Right lobe of liver (tissue), 4 donors: ENCODE data around the gene FUBP3.

Experiments
- CTCF ChIP-seq, 4 donors: fragments of 200-600 bp in 3 of 4; fragments of 450-650 bp in 1 of 4; IDR thresholded peaks; one replicate each; pipeline versions ENCODE4 v1.5.1 to v1.8.0; 2016 to 2022; ENCODE audit warnings: antibody characterized with exemption in 4 of 4, mild to moderate bottlenecking in 2 of 4
- POLR2A ChIP-seq: fragments of 450-650 bp; IDR thresholded peaks from one replicate; pipeline ENCODE4 v1.6.1; 2017; ENCODE audit warnings: antibody characterized with exemption, mild to moderate bottlenecking
- donor health status: DM: no; HTN: no; CAD: no.
- donor health status: DM: no; HTN: no; CAD: no.
- donor health status: DM: no; HTN: yes; CAD: no.

DNA sequence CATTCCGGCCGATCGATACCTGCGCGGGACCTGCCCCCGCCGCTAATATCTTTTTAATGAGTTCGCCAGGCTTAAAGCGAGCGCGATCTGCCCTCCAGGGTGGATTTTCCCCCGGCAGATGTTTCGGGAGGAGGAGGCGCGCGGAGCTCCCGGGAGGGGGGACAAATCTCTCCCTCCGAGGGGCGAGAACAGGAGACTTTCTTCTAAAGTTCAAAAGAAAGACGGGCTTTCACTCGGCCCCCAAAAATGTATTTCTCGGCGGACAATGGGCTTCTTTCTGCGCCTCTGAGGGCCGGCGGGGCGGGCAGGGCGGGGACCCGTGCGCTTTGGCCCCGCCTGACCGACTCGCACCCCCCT is 80.9 kb downstream of the FUBP3 start:
- TF ChIP-seq POLR2A = no peak
- no peak for TF ChIP-seq CTCF (IDR thresholded peaks at IDR 0.05)
